HepG2 (cell line): ENCODE measurements around the gene CRLF2. TPM values are rescaled to one million over a fixed set of nuclear protein-coding genes. Genes with fewer than 3 reads are reported as not detected.

Experiments
- ATAC-seq: fragments of 200-7000 bp; cut with Tn5 transposase; 3 replicates; pipeline ENCODE4 v1.9.1; 2020; ENCODE audit warnings: mild to moderate bottlenecking, moderate library complexity
- BruUV-seq: library from RNA; stranded (reverse); fragments of 400-500 nt; replicated peaks from 2 replicates; lab custom pipeline; 2021; lab: Mats Ljungman, UMichigan
- CTCF ChIA-PET: fragments of 300-600 bp; formaldehyde crosslinking; extraction: SDS; loops from one replicate; lab custom pipeline; 2021; ENCODE audit warnings: low total read pairs, inconsistent platforms, low intra/inter-chr PET ratio; lab: Yijun Ruan, JAX
- POLR2A ChIA-PET: fragments of 350-600 bp; sonication (Branson Sonifier 250); formaldehyde crosslinking; loops from one replicate; lab custom pipeline; 2020; ENCODE audit warnings: antibody characterized with exemption, inconsistent platforms; lab: Yijun Ruan, JAX
- DNase-seq: peaks from one replicate; pipeline ENCODE4 v3.0.0-alpha.2; 2015; ENCODE audit warnings: low spot score
- FAIRE-seq: peaks from 3 replicates; lab custom pipeline; 2011; peaks lifted over from hg19 to GRCh38; lab: Jason Lieb, UNC
- H2AFZ ChIP-seq: one replicate; pipeline ENCODE4 v1.6.1; 2011; ENCODE audit warnings: low read length, inconsistent platforms
- H3K27ac ChIP-seq: fragments of 300-600 bp; 3 replicates; pipeline ENCODE4 v1.8.0; 2011; ENCODE audit warnings: mixed run types, mild to moderate bottlenecking, mixed read lengths, low read length, inconsistent platforms; ENCODE audit not compliant: insufficient read depth; ENCODE audit errors: extremely low read length
- H3K27me3 ChIP-seq, 2 experiments: fragments of 200-600 bp in 1 of 2; 2 replicates in 1 of 2; 3 replicates in 1 of 2; pipeline versions ENCODE4 v1.6.0 to v1.8.0; 2011; ENCODE audit warnings: low read length in 2 of 2, mild to moderate bottlenecking in 2 of 2, moderate library complexity in 2 of 2, inconsistent platforms in 1 of 2; ENCODE audit not compliant: insufficient read depth in 2 of 2, control insufficient read depth in 1 of 2
- H3K36me3 ChIP-seq, 2 experiments: fragments of 200-600 bp in 1 of 2; replicated peaks in 1 of 2; 2 replicates in 1 of 2; 3 replicates in 1 of 2; pipeline versions ENCODE4 v1.5.1 to v1.8.0; 2011; ENCODE audit warnings: low read length in 2 of 2, inconsistent platforms in 1 of 2; ENCODE audit not compliant: insufficient read depth in 2 of 2, control insufficient read depth in 1 of 2
- H3K4me1 ChIP-seq: 2 replicates; pipeline ENCODE4 v1.5.1; 2012; ENCODE audit warnings: low read length, inconsistent platforms; ENCODE audit not compliant: insufficient read depth
- H3K4me2 ChIP-seq: 2 replicates; pipeline ENCODE4 v1.6.0; 2011; ENCODE audit warnings: low read depth, low read length, inconsistent platforms
- H3K4me3 ChIP-seq, 3 experiments: fragments of 200-600 bp in 1 of 3; sonication (generic), shearing (Covaris generic) in 1 of 3; replicated peaks in 1 of 3; 2 replicates each; pipeline ENCODE4 v1.5.1; 2011 to 2016; ENCODE audit warnings: low read length in 3 of 3, inconsistent platforms in 2 of 3, low read depth in 2 of 3, mild to moderate bottlenecking in 2 of 3, control low read depth in 1 of 3, mixed read lengths in 1 of 3; ENCODE audit not compliant: insufficient read depth in 1 of 3
- H3K79me2 ChIP-seq: one replicate; pipeline ENCODE4 v1.6.1; 2011; ENCODE audit warnings: low read length, inconsistent platforms; ENCODE audit not compliant: insufficient read depth
- H3K9ac ChIP-seq: 2 replicates; pipeline ENCODE4 v1.6.0; 2011; ENCODE audit warnings: mild to moderate bottlenecking, low read depth, low read length, inconsistent platforms; ENCODE audit not compliant: insufficient read depth
- H3K9me3 ChIP-seq: 2 replicates; pipeline ENCODE4 v1.5.1; 2012; ENCODE audit warnings: mild to moderate bottlenecking, low read length
- H4K20me1 ChIP-seq: 2 replicates; pipeline ENCODE4 v1.6.0; 2011; ENCODE audit warnings: inconsistent platforms, mild to moderate bottlenecking, low read length, moderate library complexity; ENCODE audit not compliant: insufficient read depth
- DNMT3B ChIP-seq: conservative IDR thresholded peaks from 2 replicates; pipeline ENCODE4 v1.6.1; 2016; ENCODE audit warnings: missing biosample characterization, control low read depth
- FOXA1 ChIP-seq, 2 experiments: fragments of 450-650 bp in 1 of 2; sonication (generic) in 1 of 2; formaldehyde crosslinking in 1 of 2; IDR thresholded peaks; 2 replicates each; pipeline versions ENCODE4 v1.4.0 to v1.6.1; 2016 to 2020; ENCODE audit warnings: missing genetic modification reagents in 1 of 2
- FOXJ3 ChIP-seq: sonication (generic); formaldehyde crosslinking; IDR thresholded peaks from 2 replicates; pipeline ENCODE4 v1.4.0; 2020; ENCODE audit warnings: missing genetic modification reagents, mild to moderate bottlenecking, borderline replicate concordance
- FOXO1 ChIP-seq: sonication (generic); formaldehyde crosslinking; IDR thresholded peaks from 2 replicates; pipeline ENCODE4 v1.4.0; 2020; ENCODE audit warnings: missing genetic modification reagents
- IKZF4 ChIP-seq: sonication (generic); formaldehyde crosslinking; IDR thresholded peaks from 2 replicates; pipeline ENCODE4 v1.5.1; 2020; ENCODE audit warnings: borderline replicate concordance, mild to moderate bottlenecking, low read depth, missing genetic modification reagents; ENCODE audit errors: not compliant biosample characterization
- KLF16 ChIP-seq, 2 experiments: sonication (generic) in 1 of 2; formaldehyde crosslinking in 1 of 2; IDR thresholded peaks; 2 replicates each; pipeline versions ENCODE4 v1.6.1 to v1.8.0; 2016 to 2023; ENCODE audit warnings: missing genetic modification reagents in 2 of 2, missing compliant biosample characterization in 1 of 2
- MZF1 ChIP-seq: sonication (generic); formaldehyde crosslinking; IDR thresholded peaks from 2 replicates; pipeline ENCODE4 v1.8.1; 2023; ENCODE audit warnings: mild to moderate bottlenecking, missing genetic modification reagents, borderline replicate concordance
- NCOA1 ChIP-seq: sonication (generic); formaldehyde crosslinking; IDR thresholded peaks from 2 replicates; pipeline ENCODE4 v1.9.0; 2021; ENCODE audit warnings: missing genetic modification reagents
- NFIB ChIP-seq: sonication (generic); formaldehyde crosslinking; IDR thresholded peaks from 2 replicates; pipeline ENCODE4 v1.9.0; 2021; ENCODE audit warnings: missing genetic modification reagents, mild to moderate bottlenecking, borderline replicate concordance
- ZKSCAN5 ChIP-seq: sonication (generic); formaldehyde crosslinking; IDR thresholded peaks from 2 replicates; pipeline ENCODE4 v1.5.1; 2020; ENCODE audit warnings: mild to moderate bottlenecking, missing genetic modification reagents
- ZNF30 ChIP-seq: sonication (generic); formaldehyde crosslinking; IDR thresholded peaks from 2 replicates; pipeline ENCODE4 v1.5.0; 2020; ENCODE audit warnings: mild to moderate bottlenecking, missing genetic modification reagents
- ZNF883 ChIP-seq: sonication (generic); formaldehyde crosslinking; IDR thresholded peaks from 2 replicates; pipeline ENCODE4 v1.5.1; 2020; ENCODE audit warnings: mild to moderate bottlenecking, missing genetic modification reagents; ENCODE audit errors: not compliant biosample characterization
- ZSCAN31 ChIP-seq: sonication (generic); formaldehyde crosslinking; IDR thresholded peaks from 2 replicates; pipeline ENCODE4 v1.5.0; 2020; ENCODE audit warnings: low read depth, mild to moderate bottlenecking, missing genetic modification reagents
- in situ Hi-C: cut with HindIII; loops from 2 replicates; pipeline ENCODE4 v1.10.0; 2017; ENCODE audit warnings: low pct_unique_long_range_greater_than_20kb; ENCODE audit not compliant: extremely low pct_ligation_motif_present
- intact Hi-C: fragments of 100-400 bp; cut with micrococcal nuclease; formaldehyde crosslinking; loops from one replicate; pipeline ENCODE4 v1.10.0; 2022; ENCODE audit not compliant: unreplicated experiment
- polyA plus RNA-seq, 8 experiments: library from polyadenylated mRNA; depleted of rRNA in 3 of 8; stranded (reverse) in 7 of 8; unstranded in 1 of 8; fragments of >200 nt; fragmentation: Illumina TruSeq in 4 of 8; extraction: Trizol in 4 of 8; gene quantifications; 2 replicates each; pipeline versions ENCODE4 v1.2.1 to v1.2.3, GENCODE V29; 2011 to 2016; ENCODE audit warnings: low read depth in 4 of 8, missing spikeins in 1 of 8, mixed read lengths in 1 of 8; ENCODE audit not compliant: insufficient read depth in 1 of 8
- total RNA-seq, 5 experiments: library from RNA; depleted of rRNA; stranded (reverse); fragments of >200 nt; fragmentation: Illumina TruSeq; extraction: Trizol; gene quantifications; 2 replicates each; pipeline ENCODE4 v1.2.3, GENCODE V29; 2016; ENCODE audit warnings: low read depth in 1 of 5
- TF ChIP-seq, protein P1 (sequence below): sonication (generic); formaldehyde crosslinking; IDR thresholded peaks from 2 replicates; pipeline ENCODE4 v1.4.0; 2020; ENCODE audit warnings: mild to moderate bottlenecking, missing genetic modification reagents, borderline replicate concordance
- TF ChIP-seq, protein P2 (sequence below): sonication (generic); formaldehyde crosslinking; IDR thresholded peaks from 2 replicates; pipeline ENCODE4 v1.4.0; 2020; ENCODE audit warnings: missing genetic modification reagents, low read depth, mild to moderate bottlenecking, borderline replicate concordance
- TF ChIP-seq, protein P3 (sequence below): sonication (generic); formaldehyde crosslinking; IDR thresholded peaks from 2 replicates; pipeline ENCODE4 v1.8.1; 2023; ENCODE audit warnings: mild to moderate bottlenecking, missing genetic modification reagents, borderline replicate concordance

CRLF2 gene
- total and polyA plus RNA-seq, 2 of the 13 experiments (the other 11 are each of a cell fraction or from before 2014, with no cell fraction given): not detected

DNA sequence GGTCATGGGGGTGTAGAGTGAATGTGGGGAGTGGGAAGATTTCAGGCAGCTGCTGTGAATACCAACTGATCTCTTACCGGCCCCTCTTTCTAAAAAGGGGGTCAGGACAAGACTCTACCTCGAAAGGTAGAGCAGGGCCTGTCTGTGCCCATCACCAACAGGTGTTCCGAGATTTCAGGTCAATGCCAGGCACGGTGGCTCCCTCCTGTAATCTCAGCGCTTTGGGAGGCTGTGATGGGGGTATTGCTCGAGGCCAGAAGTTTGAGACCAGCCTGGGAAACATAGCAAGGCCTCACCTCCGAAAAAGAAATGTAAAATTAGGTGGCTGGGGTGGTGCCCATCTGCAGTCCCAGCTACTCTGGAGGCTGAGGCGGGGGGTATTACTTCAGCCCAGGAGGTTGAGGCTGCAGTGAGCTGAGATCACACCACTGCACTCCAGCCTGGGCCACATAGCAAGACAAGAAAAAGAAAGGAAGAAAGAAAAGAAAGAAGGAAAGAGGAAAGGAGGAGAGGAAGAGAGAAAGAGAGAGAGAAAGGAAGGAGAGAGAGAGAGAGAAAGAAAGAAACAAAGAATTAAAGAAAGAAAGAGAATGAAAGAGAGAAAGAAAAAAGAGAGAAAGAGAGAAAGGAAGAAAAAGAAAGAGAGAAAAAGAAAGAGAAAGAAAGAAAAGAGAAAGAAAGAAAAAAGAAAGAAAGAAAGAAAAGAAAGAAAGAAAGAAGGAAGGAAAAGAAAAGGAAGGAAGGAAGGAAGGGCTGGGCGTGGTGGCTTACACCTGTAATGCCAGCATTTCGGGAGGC is 50.1 kb downstream of the CRLF2 start (continued):
- TF ChIP-seq, protein P1, sequence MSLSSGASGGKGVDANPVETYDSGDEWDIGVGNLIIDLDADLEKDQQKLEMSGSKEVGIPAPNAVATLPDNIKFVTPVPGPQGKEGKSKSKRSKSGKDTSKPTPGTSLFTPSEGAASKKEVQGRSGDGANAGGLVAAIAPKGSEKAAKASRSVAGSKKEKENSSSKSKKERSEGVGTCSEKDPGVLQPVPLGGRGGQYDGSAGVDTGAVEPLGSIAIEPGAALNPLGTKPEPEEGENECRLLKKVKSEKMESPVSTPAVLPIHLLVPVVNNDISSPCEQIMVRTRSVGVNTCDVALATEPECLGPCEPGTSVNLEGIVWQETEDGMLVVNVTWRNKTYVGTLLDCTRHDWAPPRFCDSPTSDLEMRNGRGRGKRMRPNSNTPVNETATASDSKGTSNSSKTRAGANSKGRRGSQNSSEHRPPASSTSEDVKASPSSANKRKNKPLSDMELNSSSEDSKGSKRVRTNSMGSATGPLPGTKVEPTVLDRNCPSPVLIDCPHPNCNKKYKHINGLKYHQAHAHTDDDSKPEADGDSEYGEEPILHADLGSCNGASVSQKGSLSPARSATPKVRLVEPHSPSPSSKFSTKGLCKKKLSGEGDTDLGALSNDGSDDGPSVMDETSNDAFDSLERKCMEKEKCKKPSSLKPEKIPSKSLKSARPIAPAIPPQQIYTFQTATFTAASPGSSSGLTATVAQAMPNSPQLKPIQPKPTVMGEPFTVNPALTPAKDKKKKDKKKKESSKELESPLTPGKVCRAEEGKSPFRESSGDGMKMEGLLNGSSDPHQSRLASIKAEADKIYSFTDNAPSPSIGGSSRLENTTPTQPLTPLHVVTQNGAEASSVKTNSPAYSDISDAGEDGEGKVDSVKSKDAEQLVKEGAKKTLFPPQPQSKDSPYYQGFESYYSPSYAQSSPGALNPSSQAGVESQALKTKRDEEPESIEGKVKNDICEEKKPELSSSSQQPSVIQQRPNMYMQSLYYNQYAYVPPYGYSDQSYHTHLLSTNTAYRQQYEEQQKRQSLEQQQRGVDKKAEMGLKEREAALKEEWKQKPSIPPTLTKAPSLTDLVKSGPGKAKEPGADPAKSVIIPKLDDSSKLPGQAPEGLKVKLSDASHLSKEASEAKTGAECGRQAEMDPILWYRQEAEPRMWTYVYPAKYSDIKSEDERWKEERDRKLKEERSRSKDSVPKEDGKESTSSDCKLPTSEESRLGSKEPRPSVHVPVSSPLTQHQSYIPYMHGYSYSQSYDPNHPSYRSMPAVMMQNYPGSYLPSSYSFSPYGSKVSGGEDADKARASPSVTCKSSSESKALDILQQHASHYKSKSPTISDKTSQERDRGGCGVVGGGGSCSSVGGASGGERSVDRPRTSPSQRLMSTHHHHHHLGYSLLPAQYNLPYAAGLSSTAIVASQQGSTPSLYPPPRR (CRISPR knock-in tag): no peak
- TF ChIP-seq KLF16 (CRISPR knock-in tag; IDR thresholded peaks at IDR 0.05) (no peak), ZSCAN31 (CRISPR knock-in tag) (no peak), ZNF30 (no peak)
- TF ChIP-seq, all 625 proteins: peak for 0

DNA sequence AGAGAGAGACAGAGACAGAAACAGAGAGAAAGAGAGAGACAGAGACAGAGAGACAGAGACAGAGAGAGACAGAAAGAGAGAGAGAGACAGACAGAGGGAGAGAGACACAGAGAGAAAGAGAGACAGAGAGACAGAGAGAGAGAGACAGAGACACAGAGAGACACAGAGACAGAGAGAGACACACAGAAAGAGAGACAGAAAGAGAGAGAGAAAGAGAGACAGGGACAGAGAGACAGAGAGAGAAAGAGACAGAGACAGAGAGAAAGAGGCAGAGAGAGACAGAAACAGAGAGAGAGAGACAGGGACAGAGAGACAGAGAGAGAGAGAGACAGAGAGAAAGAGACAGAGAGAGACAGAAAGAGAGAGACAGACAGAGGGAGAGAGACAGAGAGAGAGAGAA is 52.9 kb downstream of the CRLF2 start:
- Histone ChIP-seq H3K36me3 (no peaks in the 10 kb centered on the region), H3K4me2 (no peak overlapping the region), H3K9me3 (no peaks in the 10 kb centered on the region), H4K20me1 (no peaks in the 10 kb centered on the region), H3K4me1 (no peaks in the 10 kb centered on the region), H2AFZ (no peak overlapping the region), H3K27ac (no peak overlapping the region), H3K79me2 (no peaks in the 10 kb centered on the region), H3K4me3 (no peak overlapping the region), H3K9ac (no peak overlapping the region), H3K27me3 (no peaks in the 10 kb centered on the region)
- intact Hi-C loops: no loop called here
- DNase-seq: no peak
- in situ Hi-C loops: no loop called here
- no peak for ATAC-seq
- ChIA-PET CTCF (no interaction called here), POLR2A (no interaction called here)
- no peak for FAIRE-seq
- BruUV-seq: no TSS peak
- TF ChIP-seq NCOA1 (CRISPR knock-in tag) (no peak), DNMT3B (no peak), MZF1 (no peak), FOXO1 (CRISPR knock-in tag) (no peak), ZNF883 (CRISPR knock-in tag) (no peak), FOXJ3 (CRISPR knock-in tag) (no peak), FOXA1 (IDR thresholded peaks at IDR 0.05) (no peak), FOXA1 (CRISPR knock-in tag; IDR thresholded peaks at IDR 0.05) (no peak), ZKSCAN5 (no peak), IKZF4 (CRISPR knock-in tag) (no peak), NFIB (CRISPR knock-in tag) (no peak)
- TF ChIP-seq, protein P2, sequence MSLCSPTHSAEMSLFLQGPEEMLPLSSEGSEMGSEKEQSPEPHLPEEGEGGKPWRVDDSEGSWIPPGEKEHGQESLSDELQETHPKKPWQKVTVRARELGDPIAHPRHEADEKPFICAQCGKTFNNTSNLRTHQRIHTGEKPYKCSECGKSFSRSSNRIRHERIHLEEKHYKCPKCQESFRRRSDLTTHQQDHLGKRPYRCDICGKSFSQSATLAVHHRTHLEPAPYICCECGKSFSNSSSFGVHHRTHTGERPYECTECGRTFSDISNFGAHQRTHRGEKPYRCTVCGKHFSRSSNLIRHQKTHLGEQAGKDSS (CRISPR knock-in tag): no peak
- TF ChIP-seq, protein P3, sequence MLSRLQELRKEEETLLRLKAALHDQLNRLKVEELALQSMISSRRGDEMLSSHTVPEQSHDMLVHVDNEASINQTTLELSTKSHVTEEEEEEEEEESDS (CRISPR knock-in tag): no peak
